Mesothelial cell of epicardium (in vitro differentiated cells): ENCODE data around the gene HEPHL1. TPM values are rescaled to one million over a fixed set of nuclear protein-coding genes. Genes with fewer than 3 reads are reported as not detected.

ENCODE experiments used
- DNase-seq, 2 experiments: peaks; one replicate each; pipeline ENCODE4 v3.0.0; 2021; ENCODE audit warnings: low spot score in 2 of 2; ENCODE audit not compliant: unreplicated experiment in 2 of 2
- H3K27ac Mint-ChIP-seq: 2 replicates; pipeline ENCODE4 v1.8.0; 2021; ENCODE audit warnings: mixed read lengths
- H3K27me3 Mint-ChIP-seq: 2 replicates; pipeline ENCODE4 v1.8.0; 2021; ENCODE audit warnings: low read depth, mixed read lengths
- H3K36me3 Mint-ChIP-seq: 2 replicates; pipeline ENCODE4 v1.8.0; 2021; ENCODE audit warnings: mixed read lengths
- H3K4me1 Mint-ChIP-seq: 2 replicates; pipeline ENCODE4 v1.8.0; 2021; ENCODE audit warnings: mixed read lengths
- H3K4me3 Mint-ChIP-seq: 2 replicates; pipeline ENCODE4 v1.8.0; 2021; ENCODE audit warnings: mild to moderate bottlenecking, moderate library complexity, mixed read lengths
- H3K9me3 Mint-ChIP-seq: 2 replicates; pipeline ENCODE4 v1.8.0; 2021; ENCODE audit warnings: mixed read lengths
- total RNA-seq: library from RNA; stranded (reverse); gene quantifications from 3 replicates; pipeline ENCODE4 v1.2.1, GENCODE V29; 2021
- TF ChIP-seq, protein P1 (sequence below): fragments of 200-600 bp; sonication (generic); IDR thresholded peaks from one replicate; pipeline ENCODE4 v1.5.0; 2021; ENCODE audit warnings: antibody characterized with exemption; ENCODE audit not compliant: unreplicated experiment

Gene HEPHL1
- total RNA-seq, 1 donor from 2014 or later, result not detected

DNA sequence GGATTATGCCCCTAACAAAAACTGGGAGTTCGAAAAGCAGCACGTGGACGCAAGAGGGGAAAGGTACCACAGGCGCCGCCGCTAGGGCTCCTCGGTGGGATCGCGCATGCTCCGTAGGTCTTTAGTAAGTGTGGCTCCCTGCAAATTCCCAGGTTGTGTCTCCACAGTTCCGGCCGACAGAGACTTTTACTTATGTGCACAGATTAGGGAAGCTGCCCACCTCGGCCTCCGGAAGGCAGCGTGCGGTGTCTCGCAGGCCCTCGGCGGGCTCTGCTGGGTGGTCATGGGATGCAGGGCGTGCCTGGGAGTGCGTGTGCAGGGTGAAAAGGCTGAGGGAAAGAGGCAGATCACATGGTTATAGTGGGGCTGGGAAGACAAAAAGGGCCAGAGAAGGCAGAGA lies 67.8 kb downstream of the HEPHL1 start:
- Mint-ChIP-seq H3K27me3 (peaks cover 21% of the 10 kb centered on the region), H3K27ac (no peak overlapping the region), H3K4me1 (no peaks in the 10 kb centered on the region), H3K4me3 (no peak overlapping the region), H3K9me3 (no peaks in the 10 kb centered on the region), H3K36me3 (no peaks in the 10 kb centered on the region)
- no peak for DNase-seq
- TF ChIP-seq, protein P1, sequence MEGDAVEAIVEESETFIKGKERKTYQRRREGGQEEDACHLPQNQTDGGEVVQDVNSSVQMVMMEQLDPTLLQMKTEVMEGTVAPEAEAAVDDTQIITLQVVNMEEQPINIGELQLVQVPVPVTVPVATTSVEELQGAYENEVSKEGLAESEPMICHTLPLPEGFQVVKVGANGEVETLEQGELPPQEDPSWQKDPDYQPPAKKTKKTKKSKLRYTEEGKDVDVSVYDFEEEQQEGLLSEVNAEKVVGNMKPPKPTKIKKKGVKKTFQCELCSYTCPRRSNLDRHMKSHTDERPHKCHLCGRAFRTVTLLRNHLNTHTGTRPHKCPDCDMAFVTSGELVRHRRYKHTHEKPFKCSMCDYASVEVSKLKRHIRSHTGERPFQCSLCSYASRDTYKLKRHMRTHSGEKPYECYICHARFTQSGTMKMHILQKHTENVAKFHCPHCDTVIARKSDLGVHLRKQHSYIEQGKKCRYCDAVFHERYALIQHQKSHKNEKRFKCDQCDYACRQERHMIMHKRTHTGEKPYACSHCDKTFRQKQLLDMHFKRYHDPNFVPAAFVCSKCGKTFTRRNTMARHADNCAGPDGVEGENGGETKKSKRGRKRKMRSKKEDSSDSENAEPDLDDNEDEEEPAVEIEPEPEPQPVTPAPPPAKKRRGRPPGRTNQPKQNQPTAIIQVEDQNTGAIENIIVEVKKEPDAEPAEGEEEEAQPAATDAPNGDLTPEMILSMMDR, result no peak

- Mint-ChIP-seq H3K27ac (no peak overlapping the region), H3K4me3 (no peak overlapping the region), H3K36me3 (no peaks in the 10 kb centered on the region), H3K27me3 (peaks cover 21% of the 10 kb centered on the region), H3K4me1 (no peaks in the 10 kb centered on the region), H3K9me3 (no peaks in the 10 kb centered on the region)
- no peak for DNase-seq
- TF ChIP-seq, protein P1, result no peak
Measured at GRCh38 chr11:94089341-94089740, 68.2 kb downstream of the HEPHL1 start.

DNA sequence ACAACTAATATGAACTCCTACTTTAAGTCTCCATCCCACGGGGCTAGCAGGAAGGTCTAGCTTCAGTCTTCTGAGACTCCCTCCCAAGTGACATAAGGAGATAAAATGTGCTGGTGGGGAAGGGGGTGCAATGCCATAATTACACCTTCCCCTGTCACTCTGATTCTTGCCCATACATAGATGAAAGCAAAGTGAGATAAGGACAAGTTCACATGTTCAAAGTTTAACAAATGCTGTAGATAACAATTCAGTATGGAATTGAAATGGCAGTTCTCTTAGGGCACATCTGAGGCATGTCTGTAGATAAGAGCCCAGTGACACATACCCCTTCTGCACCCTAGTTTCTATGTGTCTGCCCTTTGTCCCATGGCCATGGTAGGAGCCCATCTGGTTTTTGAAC lies 69.2 kb downstream of the HEPHL1 start:
- no peak for DNase-seq
- Mint-ChIP-seq H3K27me3 (peaks cover 22% of the 10 kb centered on the region), H3K9me3 (no peaks in the 10 kb centered on the region), H3K36me3 (no peaks in the 10 kb centered on the region), H3K4me1 (no peaks in the 10 kb centered on the region), H3K4me3 (no peak overlapping the region), H3K27ac (no peak overlapping the region)
- TF ChIP-seq, protein P1, result no peak

GRCh38 chr11:94091091-94091490 lies 69.9 kb downstream of the HEPHL1 start:
- DNase-seq, result no peak
- Mint-ChIP-seq H3K4me1 (no peaks in the 10 kb centered on the region), H3K9me3 (no peaks in the 10 kb centered on the region), H3K4me3 (no peak overlapping the region), H3K27ac (no peak overlapping the region), H3K27me3 (peaks cover 19% of the 10 kb centered on the region), H3K36me3 (no peaks in the 10 kb centered on the region)
- TF ChIP-seq, protein P1, result no peak

GRCh38 chr11:94100253-94100652 lies 79.1 kb downstream of the HEPHL1 start:
- Mint-ChIP-seq H3K4me3 (no peak overlapping the region), H3K9me3 (peaks cover 40% of the 10 kb centered on the region), H3K4me1 (no peaks in the 10 kb centered on the region), H3K36me3 (no peaks in the 10 kb centered on the region), H3K27me3 (peaks cover 9% of the 10 kb centered on the region), H3K27ac (no peak overlapping the region)
- TF ChIP-seq, protein P1, result no peak
- DNase-seq, result no peak

DNA sequence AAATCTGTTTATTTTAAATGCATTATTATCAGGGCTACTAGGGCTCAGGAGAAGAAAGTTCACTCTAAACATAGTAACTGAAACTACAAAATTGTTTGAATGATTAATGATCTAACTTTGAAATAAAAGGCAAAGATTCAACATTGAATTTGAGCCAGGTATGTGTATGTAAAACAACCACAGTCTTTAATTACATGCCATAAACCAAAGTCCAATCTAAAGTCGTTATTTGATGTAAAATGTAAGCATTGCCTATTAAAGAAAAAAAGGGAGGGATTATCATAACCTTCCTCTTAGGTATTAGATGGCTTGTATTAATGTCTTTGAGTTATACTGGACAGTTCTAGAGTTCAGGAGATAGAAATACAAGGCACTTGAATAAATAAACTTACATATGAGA lies 82.3 kb downstream of the HEPHL1 start:
- no peaks in the 10 kb centered on the region for H3K36me3 Mint-ChIP-seq
- H3K4me1 Mint-ChIP-seq, result no peaks in the 10 kb centered on the region
- peaks cover under 1% of the 10 kb centered on the region for H3K27me3 Mint-ChIP-seq
- H3K4me3 Mint-ChIP-seq, result no peak overlapping the region
- H3K27ac Mint-ChIP-seq, result no peak overlapping the region
- peaks cover 31% of the 10 kb centered on the region for H3K9me3 Mint-ChIP-seq
- TF ChIP-seq, protein P1, result no peak
- no peak for DNase-seq
